ENCODE results near the gene DPEP3.

DNA sequence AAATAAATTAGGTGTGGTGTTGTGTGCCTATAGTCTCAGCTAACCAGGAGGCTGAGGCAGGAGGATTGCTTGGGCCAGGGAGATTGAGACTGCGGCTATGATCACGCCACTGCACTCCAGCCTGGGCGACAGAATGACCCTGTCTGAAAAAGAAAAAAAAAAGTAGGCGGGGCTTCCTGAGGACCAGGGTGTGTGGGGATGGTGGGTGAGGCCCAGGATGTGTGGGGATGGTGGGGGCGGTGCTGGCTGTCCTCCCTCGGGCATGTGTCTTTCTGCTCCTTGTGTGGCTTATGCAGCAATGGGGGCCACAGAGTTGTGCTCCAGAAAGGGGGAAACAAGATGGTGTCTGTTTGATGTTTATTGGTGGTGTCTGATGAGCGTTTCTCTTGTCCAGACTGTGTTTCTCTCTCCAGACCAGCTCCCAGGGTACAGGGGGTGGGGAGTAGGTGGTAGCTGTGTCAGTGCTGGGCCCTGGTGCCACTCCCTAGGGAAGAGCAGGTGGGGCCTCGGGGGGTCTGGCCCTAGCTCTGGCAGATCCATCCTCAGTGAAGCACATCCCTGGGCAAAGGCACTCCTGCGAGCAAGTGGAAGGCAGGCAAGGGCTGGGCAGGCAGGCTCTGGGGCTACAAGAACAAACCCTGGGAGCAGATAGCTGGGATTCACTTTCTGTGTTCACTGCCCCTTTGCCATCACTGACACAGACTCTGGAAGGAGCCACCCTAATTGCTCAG, 38.7 kb downstream of the DPEP3 start:
- no peak for TF ChIP-seq EZH2 (IDR thresholded peaks at IDR 0.05; ENCODE audit: low read length, unreplicated experiment)
- no peak for TF ChIP-seq CTCF (conservative IDR thresholded peaks at IDR 0.05; ENCODE audit: low read depth, low read length)
